ENCODE measurements around the gene DNAJC24.
"Not testable (repeated sequence)": the region's sequence is repeated elsewhere in the genome, so short reads cannot be mapped to it uniquely, and the experiment has no call there.

DNAJC24 gene, protein sequence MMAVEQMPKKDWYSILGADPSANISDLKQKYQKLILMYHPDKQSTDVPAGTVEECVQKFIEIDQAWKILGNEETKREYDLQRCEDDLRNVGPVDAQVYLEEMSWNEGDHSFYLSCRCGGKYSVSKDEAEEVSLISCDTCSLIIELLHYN

DNA sequence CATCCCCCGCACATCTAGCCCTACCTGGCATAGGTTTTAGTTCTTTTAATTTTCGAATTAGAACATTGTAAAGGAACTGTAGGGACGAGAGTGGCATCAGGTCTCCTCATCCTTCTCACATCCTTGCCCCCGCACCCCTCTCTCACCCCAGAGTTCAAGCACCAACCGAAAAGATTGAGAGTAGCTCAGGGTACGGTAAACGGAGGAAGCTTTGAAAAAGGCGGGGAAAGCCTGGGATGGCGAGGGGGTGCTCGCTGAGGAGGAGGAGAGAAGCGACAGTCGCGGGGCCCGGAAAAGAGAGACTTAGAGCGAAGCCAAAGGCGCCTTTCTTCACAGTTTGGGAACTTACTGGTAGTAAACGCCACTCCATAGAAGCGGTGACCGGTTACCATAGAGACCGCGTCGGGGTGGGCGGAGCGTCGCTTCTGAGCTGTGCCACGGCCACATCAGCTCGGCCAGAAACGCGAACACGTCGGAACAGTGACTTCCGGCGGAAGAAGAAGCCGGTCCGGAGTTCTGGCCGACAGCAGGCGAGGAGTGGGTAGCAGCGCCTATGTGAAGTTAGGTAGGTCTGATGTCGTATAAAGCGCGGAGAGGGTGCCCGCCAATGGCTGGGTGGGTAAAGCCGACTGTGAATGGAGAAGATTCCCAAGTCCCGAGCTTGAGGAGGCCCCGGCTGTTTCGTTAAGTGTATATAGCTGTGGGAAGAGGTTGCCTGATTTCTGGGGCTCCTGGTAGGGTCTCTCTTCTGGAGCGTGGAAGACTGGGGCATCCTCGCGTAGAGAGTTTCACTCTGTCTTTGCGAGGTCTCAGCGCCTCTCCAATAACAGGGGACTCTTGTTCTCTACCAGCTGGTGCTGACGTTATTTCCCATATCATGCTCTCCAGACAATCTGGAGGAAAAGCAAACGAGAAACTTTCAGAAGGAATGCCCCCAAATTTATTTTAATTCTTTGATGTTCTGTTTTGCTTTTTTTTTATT, at the start of gene DNAJC24, which contains the start of gene DCDC1:
DNAJC24 (plus strand) TSS at position 513 of the 982 bp plus-strand sequence. CDS start 889 bp downstream, outside the sequence.
DCDC1 (minus strand) TSS at position 392 of the 982 bp plus-strand sequence. CDS start 41,459 bp downstream, outside the sequence.
- Mint-ChIP-seq H3K36me3 (peaks cover 4% of the 10 kb centered on the region), H3K4me3 (peak within 1 kb of the TSS; percentile 96), H3K27me3 (peaks cover 11% of the 10 kb centered on the region), H3K27ac (peak within 1 kb of the TSS; percentile 87), H3K4me1 (peaks cover 36% of the 10 kb centered on the region), H3K9me3 (no peaks in the 10 kb centered on the region)
- ATAC-seq = peak; percentile 99

DNA sequence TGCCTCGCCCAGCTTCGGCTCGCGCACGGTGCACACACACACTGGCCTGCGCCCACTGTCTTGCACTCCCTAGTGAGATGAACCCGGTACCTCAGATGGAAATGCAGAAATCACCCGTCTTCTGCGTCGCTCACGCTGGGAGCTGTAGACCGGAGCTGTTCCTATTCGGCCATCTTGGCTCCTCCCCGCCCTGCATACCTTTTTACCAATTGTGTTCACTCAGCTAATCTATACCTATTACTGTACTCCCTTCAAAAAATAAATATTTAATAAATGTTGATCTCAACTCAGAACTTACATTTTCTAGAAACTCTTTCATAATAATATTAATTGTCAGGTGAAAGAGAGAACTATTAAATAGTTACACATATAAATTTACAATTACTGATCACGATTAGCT, 48.2 kb upstream of the DNAJC24 start:
- not testable (repeated sequence) for H3K4me3 Mint-ChIP-seq, H3K4me1 Mint-ChIP-seq, H3K9me3 Mint-ChIP-seq, ATAC-seq, H3K27ac Mint-ChIP-seq, H3K27me3 Mint-ChIP-seq, H3K36me3 Mint-ChIP-seq

DNA sequence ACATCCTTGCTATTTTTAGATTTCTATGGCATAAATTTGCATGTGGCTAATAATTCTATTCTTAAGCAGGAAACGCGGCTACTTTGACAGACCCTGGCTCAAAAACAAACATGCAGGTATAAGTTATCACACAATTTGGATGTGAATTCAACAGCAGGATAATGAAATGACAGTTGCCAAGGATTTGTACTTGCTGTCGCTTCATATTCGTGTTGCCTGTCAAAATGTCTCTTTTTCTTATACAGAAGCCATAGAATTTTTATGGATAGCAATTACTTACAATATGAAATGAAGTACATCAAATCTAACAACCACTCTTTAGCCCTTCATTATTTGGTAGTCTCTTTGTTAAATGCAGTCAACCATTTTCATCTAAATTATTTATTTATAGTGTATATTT, 46.5 kb upstream of the DNAJC24 start:
- no peak overlapping the region for H3K27ac Mint-ChIP-seq
- H3K36me3 Mint-ChIP-seq = no peaks in the 10 kb centered on the region
- no peak overlapping the region for H3K4me3 Mint-ChIP-seq
- peaks cover 11% of the 10 kb centered on the region for H3K4me1 Mint-ChIP-seq
- no peak for ATAC-seq
- peaks cover 3% of the 10 kb centered on the region for H3K9me3 Mint-ChIP-seq
- no peaks in the 10 kb centered on the region for H3K27me3 Mint-ChIP-seq

DNA sequence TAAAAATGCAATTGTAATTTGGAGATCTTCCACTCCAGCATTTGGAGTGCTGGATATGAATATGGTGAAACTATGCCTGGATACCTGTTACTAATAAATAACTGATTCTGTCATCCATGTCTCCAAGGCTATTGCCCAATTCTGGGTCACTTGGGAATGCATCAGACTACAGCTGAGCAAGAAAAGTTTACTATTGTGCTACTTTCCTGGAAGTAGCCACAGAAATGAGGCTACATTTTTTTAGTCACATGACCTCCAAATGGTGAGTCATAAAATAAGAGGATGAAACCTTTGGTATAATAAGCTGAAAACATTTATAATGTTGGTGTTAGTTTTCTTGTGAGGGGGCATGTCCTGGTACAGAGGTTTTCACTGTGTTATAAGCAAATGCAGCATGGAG, 44.5 kb upstream of the DNAJC24 start:
- ATAC-seq = no peak
- peaks cover 5% of the 10 kb centered on the region for H3K9me3 Mint-ChIP-seq
- no peak overlapping the region for H3K27ac Mint-ChIP-seq
- no peak overlapping the region for H3K4me3 Mint-ChIP-seq
- no peaks in the 10 kb centered on the region for H3K27me3 Mint-ChIP-seq
- H3K4me1 Mint-ChIP-seq = peaks cover 11% of the 10 kb centered on the region
- H3K36me3 Mint-ChIP-seq = no peaks in the 10 kb centered on the region

DNA sequence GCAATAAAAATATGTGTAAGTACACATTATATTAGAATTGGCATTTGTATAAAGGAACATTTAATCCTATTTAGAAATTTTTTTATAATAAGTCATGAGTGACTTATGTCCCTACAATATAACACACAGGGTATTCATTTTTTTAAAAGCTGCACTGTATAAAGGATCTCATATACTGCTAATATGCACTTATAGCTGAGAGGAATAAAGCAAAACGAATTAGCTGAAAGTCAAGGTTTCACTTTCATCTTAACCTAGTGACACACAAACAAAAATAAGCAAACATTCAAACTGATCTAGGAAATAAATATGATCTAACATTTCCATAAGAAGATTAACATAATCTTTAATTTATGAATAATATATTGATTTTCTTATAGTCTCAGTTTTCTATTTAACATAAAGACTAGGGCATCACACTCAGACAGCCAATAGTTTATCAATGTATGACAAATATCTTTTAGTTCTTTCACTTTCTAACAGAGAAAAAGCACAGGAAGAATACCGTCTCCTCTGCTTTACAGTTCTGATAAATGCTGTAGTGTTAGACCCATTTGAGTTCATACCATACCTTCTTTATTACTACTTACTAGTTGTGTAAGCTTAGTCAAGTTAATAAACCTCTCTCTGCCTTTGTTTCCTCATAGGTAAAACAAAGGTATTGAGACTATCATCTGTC, 43.1 kb upstream of the DNAJC24 start:
- Mint-ChIP-seq H3K4me3 (no peak overlapping the region), H3K36me3 (no peaks in the 10 kb centered on the region), H3K27ac (no peak overlapping the region), H3K27me3 (no peaks in the 10 kb centered on the region), H3K4me1 (peaks cover 11% of the 10 kb centered on the region), H3K9me3 (peaks cover 8% of the 10 kb centered on the region)
- ATAC-seq = no peak

DNA sequence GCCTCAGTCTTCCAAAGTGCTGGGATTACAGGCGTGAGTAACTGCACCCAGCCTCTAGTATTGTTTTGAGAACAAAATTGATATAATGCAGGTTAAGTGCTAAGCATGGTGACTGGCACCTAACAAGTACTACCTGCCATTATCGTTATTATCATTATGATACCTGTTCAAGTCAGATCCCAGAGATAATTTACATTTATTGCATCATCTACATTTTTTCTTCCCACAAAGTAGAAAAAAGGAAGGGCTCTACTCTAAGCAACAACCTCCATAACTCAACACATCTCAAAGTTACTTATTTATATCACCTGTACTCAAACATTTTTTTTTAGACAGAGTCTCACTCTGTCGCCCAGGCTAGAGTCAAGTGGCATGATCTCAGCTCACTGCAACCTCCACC, 42.2 kb upstream of the DNAJC24 start:
- no peak for ATAC-seq
- Mint-ChIP-seq H3K36me3 (no peaks in the 10 kb centered on the region), H3K4me3 (no peak overlapping the region), H3K27me3 (no peaks in the 10 kb centered on the region), H3K4me1 (peaks cover 11% of the 10 kb centered on the region), H3K27ac (no peak overlapping the region), H3K9me3 (peaks cover 8% of the 10 kb centered on the region)

DNA sequence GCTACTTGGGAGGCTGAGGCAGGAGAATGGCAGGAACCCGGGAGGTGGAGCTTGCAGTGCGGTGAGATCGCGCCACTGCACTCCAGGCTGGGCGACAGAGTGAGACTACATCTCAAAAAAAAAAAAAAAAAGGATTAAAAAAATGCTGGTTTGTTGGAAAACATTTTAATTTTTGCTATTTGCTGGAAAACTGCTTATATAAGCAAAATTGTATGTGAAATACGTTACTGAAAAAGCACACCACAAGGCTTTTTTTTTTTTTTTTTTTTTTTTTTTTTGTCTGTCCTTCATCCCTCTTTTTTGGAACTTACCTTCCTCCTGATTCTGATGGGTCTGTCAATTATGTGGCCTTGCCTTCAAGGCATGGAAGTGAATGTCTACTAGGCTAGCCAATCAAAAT, 41.0 kb upstream of the DNAJC24 start:
- peaks cover 11% of the 10 kb centered on the region for H3K4me1 Mint-ChIP-seq
- no peak overlapping the region for H3K27ac Mint-ChIP-seq
- H3K4me3 Mint-ChIP-seq = no peak overlapping the region
- no peak for ATAC-seq
- peaks cover 13% of the 10 kb centered on the region for H3K27me3 Mint-ChIP-seq
- H3K9me3 Mint-ChIP-seq = peaks cover 8% of the 10 kb centered on the region
- H3K36me3 Mint-ChIP-seq = no peaks in the 10 kb centered on the region

DNA sequence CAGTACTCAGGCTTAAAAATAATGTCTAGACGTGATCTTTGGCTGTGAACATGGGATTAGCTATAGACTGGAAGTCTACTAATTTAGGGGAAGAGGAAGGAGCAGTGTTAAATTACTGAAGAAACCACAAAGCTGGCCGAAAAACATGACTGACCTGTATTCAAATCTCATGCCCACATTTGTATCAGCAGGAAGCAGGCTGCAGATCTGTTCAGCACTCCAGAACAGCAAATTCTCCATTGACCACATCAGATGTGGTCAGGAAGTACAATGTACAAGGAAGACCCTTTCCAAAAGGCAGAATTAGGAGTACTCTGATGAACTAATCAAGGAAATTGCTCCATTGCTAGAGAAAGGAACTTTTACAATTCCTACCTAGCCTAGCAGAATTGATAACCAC, 31.9 kb upstream of the DNAJC24 start:
- ATAC-seq = no peak
- no peaks in the 10 kb centered on the region for H3K9me3 Mint-ChIP-seq
- H3K27me3 Mint-ChIP-seq = peaks cover 50% of the 10 kb centered on the region
- H3K36me3 Mint-ChIP-seq = no peaks in the 10 kb centered on the region
- no peak overlapping the region for H3K27ac Mint-ChIP-seq
- H3K4me1 Mint-ChIP-seq = no peaks in the 10 kb centered on the region
- no peak overlapping the region for H3K4me3 Mint-ChIP-seq

DNA sequence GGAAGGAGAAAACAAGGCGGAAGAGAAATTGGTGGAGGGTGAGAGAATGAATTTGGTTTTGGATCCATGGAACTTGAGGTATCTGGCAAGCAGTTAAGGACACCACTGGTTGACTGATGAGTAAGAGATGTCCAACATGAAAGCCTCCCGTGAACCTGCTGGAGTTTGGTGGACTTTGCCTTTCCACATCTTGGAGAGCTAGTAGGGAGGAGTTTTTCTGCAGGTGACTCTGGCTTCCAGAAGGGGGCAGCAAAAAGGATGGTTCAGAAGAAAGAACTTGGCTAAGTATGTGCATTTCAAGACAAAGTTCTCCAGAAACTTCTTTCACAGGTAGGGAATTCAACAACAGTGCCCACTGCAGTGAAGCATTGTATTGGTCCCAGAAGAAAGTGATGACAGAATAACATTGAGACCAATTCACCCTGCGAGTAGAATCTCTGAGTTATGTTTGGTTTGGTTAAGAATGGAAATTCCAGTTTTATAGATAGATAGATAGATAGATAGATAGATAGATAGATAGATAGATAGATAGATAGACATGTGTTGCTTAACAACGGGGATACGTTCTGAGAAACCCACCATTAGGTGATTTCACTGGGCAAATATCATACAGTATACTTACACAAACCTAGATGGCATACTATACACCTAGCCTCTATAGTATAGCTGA, 28.6 kb upstream of the DNAJC24 start:
- H3K27ac Mint-ChIP-seq = no peak overlapping the region
- H3K4me1 Mint-ChIP-seq = no peaks in the 10 kb centered on the region
- no peak for ATAC-seq
- H3K4me3 Mint-ChIP-seq = no peak overlapping the region
- peaks cover 19% of the 10 kb centered on the region for H3K27me3 Mint-ChIP-seq
- no peaks in the 10 kb centered on the region for H3K9me3 Mint-ChIP-seq
- H3K36me3 Mint-ChIP-seq = no peaks in the 10 kb centered on the region

DNA sequence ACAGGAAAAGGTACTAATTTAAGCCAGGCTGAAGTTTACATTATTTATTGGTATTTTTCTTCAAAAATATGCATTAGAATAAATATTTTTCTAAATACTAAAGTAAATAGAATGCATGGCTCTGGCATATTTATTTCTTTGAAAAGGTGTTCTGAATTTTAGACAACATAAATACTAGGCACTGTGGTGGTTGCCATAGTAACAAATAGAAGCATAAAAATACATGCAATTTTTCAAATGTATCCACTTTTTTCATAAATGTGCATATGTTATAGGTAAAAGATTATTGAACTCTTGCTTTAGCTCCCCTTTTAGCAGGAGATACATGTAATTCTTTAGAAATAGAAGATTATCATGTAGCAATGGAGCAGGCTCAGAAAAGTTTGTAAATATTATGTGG, 18.5 kb upstream of the DNAJC24 start:
- Mint-ChIP-seq H3K27me3 (peaks cover 7% of the 10 kb centered on the region), H3K4me3 (no peak overlapping the region), H3K9me3 (no peaks in the 10 kb centered on the region), H3K4me1 (no peaks in the 10 kb centered on the region), H3K36me3 (no peaks in the 10 kb centered on the region), H3K27ac (no peak overlapping the region)
- ATAC-seq = no peak

DNA sequence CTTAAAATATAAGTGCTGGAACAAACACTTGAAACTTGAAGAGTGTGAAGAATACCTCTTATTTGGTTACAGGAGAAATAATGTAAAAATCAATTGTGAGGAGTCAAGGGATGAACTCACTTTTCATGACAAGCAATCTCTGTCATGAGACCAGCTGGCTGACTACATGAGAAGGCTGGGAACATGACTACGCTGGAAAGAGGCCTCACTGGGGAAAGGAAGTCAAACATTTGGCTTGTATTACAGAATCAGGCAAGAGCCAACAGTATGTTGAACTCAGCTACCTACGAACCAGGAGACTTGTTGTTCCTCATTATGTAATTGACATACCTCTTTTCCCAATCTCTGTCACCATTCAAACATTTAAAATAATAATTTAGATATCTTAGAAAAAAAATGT, 14.5 kb upstream of the DNAJC24 start:
- no peak overlapping the region for H3K27ac Mint-ChIP-seq
- no peak overlapping the region for H3K4me3 Mint-ChIP-seq
- no peaks in the 10 kb centered on the region for H3K4me1 Mint-ChIP-seq
- H3K9me3 Mint-ChIP-seq = no peaks in the 10 kb centered on the region
- no peak for ATAC-seq
- no peaks in the 10 kb centered on the region for H3K36me3 Mint-ChIP-seq
- H3K27me3 Mint-ChIP-seq = peaks cover 9% of the 10 kb centered on the region

DNA sequence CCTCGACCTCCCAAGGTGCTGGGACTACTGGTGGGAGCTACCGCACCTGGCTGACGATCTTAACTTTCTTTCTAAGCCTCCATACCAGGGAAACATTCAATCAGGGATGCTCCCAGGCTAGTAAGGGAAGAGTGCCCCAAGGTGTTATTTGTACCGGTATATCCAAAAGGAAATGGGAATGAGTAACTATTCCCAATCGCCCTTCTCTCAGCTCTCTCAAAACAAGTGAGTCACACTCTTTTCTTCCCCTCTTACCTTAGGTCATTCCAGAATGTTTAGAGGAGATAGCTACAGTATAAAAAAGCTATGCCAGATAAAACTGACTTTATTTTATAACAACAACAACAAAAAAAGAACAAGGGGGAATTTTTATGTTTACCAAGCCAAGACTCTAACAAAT, 13.8 kb upstream of the DNAJC24 start:
- no peaks in the 10 kb centered on the region for H3K4me1 Mint-ChIP-seq
- H3K27ac Mint-ChIP-seq = no peak overlapping the region
- peaks cover 9% of the 10 kb centered on the region for H3K27me3 Mint-ChIP-seq
- ATAC-seq = no peak
- H3K4me3 Mint-ChIP-seq = no peak overlapping the region
- H3K9me3 Mint-ChIP-seq = no peaks in the 10 kb centered on the region
- H3K36me3 Mint-ChIP-seq = no peaks in the 10 kb centered on the region

DNA sequence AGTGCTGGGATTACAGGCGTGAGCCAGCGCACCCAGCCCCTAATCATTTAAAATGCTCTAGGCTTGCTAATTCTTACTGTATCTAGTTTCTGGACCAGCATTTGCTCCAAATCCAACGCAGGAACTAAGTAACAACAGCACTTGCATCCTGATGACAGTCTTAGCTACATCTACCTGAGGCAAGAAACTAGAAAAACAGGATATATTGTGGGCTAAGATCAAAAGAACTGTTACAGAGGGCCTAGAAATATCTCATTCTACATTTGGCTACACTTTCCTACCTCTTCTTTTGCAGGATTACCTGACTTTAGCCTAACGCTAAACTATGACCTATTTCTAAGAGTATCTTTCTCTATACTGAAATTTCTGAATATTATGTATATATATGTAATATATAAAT, 7.9 kb upstream of the DNAJC24 start:
- no peaks in the 10 kb centered on the region for H3K9me3 Mint-ChIP-seq
- no peak for ATAC-seq
- H3K4me1 Mint-ChIP-seq = peaks cover 19% of the 10 kb centered on the region
- no peak overlapping the region for H3K27ac Mint-ChIP-seq
- H3K27me3 Mint-ChIP-seq = peaks cover 8% of the 10 kb centered on the region
- no peak overlapping the region for H3K4me3 Mint-ChIP-seq
- H3K36me3 Mint-ChIP-seq = no peaks in the 10 kb centered on the region

DNA sequence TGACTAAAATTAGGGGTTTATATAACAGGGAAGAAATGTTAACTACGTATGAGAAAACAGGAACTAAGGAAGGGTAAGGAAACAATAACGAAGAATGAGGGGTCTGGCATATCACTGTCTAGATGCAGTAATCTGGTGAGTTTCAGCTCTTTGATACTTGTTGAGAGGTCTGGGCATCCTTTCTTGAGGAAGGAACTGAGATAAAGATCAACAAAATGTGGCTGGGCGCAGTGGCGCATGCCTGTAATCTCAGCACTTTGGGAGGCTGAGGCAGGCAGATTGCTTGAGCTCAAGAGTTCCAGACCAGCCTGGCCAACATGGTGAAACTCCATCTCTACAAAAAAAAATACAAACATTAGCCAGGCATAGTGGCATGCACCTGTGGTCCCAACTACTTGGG, 2.9 kb upstream of the DNAJC24 start:
- Mint-ChIP-seq H3K27me3 (peaks cover 11% of the 10 kb centered on the region), H3K27ac (no peak overlapping the region), H3K36me3 (no peaks in the 10 kb centered on the region), H3K4me1 (peaks cover 36% of the 10 kb centered on the region), H3K9me3 (no peaks in the 10 kb centered on the region), H3K4me3 (no peak overlapping the region)
- no peak for ATAC-seq

DNA sequence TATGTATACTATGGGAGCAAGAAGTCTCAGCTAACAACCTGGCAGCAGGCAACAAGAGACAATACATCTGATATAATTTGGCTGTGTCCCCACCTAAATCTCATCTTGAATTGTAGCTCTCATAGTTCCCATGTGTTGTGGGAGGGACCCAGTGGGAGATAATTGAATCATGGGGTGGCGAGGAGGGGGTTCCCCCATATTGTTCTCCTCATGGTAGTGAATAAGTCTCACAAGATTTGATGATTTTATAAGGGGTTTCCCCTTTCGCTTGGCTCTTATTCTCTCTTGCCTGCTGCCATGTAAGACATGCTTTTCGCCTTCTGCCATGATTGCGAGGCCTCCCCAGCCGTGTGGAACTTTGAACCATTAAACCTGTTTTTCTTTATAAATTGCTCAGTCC, 6.2 kb downstream of the DNAJC24 start:
- H3K4me1 Mint-ChIP-seq = peaks cover 40% of the 10 kb centered on the region
- H3K36me3 Mint-ChIP-seq = peaks cover 20% of the 10 kb centered on the region
- no peak overlapping the region for H3K27ac Mint-ChIP-seq
- no peak overlapping the region for H3K4me3 Mint-ChIP-seq
- no peaks in the 10 kb centered on the region for H3K27me3 Mint-ChIP-seq
- H3K9me3 Mint-ChIP-seq = no peaks in the 10 kb centered on the region
- no peak for ATAC-seq

All from stimulated activated memory B cell treated with anti-CD40 and anti-IgM and Interleukin-4, amounts not matched to agents 10 μg/mL and 1 μg/mL and 100 μg/mL, for 72 hours (primary cell).